Suprapubic skin (tissue), 3 donors: ENCODE measurements around the gene SSC5D.

ENCODE experiments used
- CTCF ChIP-seq, 2 donors: fragments of 200-600 bp in 1 of 2; fragments of 450-650 bp in 1 of 2; sonication (generic) in 1 of 2; IDR thresholded peaks; one replicate each; pipeline ENCODE4 v1.5.1; 2016 to 2019; ENCODE audit warnings: antibody characterized with exemption in 2 of 2, mild to moderate bottlenecking in 1 of 2, moderate library complexity in 1 of 2
- POLR2AphosphoS5 ChIP-seq, 3 donors: sonication (generic); formaldehyde crosslinking; IDR thresholded peaks; one replicate each; pipeline ENCODE4 v1.6.1; 2017; ENCODE audit warnings: antibody characterized with exemption in 3 of 3

- TF ChIP-seq CTCF (IDR thresholded peaks at IDR 0.05) (no peak), POLR2AphosphoS5 (IDR thresholded peaks at IDR 0.05) (no peak)
Observed at GRCh38 chr19:55459551-55459949, 28.7 kb upstream of the SSC5D start.
